SW480 (cell line): ENCODE data around the gene ASB3.
"Not testable (repeated sequence)": the region's sequence is repeated elsewhere in the genome, so short reads cannot be mapped to it uniquely, and the experiment has no call there.

ENCODE experiments used
- DNase-seq: peaks from one replicate; pipeline ENCODE4 v3.0.0-alpha.2; 2016; ENCODE audit warnings: low spot score

The ASB3 gene

GRCh38 chr2:53785366-53785765, 1.4 kb downstream of the ASB3 start:
- no peak for DNase-seq

DNA sequence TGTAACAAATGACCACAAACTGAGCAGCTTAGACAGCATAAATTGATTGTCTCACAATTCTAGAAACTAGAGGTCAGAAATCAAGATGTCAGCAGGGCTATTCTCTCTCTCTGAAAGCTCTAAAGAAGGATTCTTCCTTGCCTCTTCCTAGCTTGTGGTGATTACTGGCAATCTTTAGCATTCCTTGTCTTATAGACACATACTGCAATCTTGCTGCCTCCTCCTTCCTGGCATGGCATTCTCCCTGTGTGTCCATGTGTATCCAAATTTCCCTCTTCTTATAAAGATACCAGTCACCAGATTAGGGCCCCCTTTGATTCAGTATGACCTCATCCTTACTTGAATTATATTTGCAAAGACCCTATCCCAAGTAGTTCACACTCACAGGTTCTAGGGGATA, 2.3 kb downstream of the ASB3 start:
- no peak for DNase-seq

DNA sequence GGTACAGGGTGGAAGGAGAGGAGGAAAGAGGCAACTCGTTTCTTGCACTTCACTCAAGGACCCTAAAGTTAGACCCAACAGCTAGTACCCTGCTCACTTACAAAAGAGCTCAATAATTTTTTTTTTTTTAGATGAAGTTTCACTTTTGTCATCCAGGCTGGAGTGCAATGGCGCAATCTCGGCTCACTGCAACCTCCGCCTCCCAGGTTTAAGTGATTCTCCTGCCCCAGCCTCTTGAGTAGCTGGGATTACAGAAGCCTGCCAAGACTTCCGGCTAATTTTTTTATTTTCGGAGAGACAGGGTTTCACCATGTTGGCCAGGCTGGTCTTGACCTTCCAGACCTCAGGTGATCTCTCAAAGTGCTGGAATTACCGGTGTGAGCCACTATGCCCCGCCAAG, 4.1 kb downstream of the ASB3 start:
- DNase-seq, result no peak

- DNase-seq, result no peak
These were observed 6.7 kb downstream of the ASB3 start for GRCh38 chr2:53780056-53780455.

GRCh38 chr2:53778536-53779162, 8.1 kb downstream of the ASB3 start:
- DNase-seq, result no peak

- no peak for DNase-seq
These were observed 9.6 kb downstream of the ASB3 start for GRCh38 chr2:53777134-53777533.

GRCh38 chr2:53770264-53770663, 16.5 kb downstream of the ASB3 start:
- peak; percentile 44 for DNase-seq

- DNase-seq, result no peak
These were observed 17.3 kb downstream of the ASB3 start for GRCh38 chr2:53769318-53769945.

DNA sequence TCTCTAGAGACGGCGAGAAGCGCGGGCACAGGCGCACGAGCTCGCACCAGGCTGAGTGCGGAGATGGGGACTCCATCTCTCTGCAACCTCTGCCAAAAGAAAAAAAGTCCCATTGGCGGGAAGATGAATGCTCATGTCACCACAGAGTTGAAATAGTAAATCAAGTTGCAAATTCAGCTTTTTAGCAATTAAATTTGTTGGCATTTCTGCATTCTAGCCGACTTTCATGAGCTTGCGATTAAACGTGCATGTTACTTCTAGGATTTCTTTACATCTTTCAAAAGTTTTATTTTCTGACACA, 18.6 kb downstream of the ASB3 start:
- DNase-seq, result no peak

GRCh38 chr2:53767405-53768241, 19.1 kb downstream of the ASB3 start, which contains the start of gene CHAC2:
CHAC2 (plus strand) TSS chr2:53767804; CDS start chr2:53767887, 83 bp downstream.
- peak; percentile 86 for DNase-seq

- DNase-seq, result no peak
These were observed 21.0 kb downstream of the ASB3 start for GRCh38 chr2:53765767-53766166.

DNA sequence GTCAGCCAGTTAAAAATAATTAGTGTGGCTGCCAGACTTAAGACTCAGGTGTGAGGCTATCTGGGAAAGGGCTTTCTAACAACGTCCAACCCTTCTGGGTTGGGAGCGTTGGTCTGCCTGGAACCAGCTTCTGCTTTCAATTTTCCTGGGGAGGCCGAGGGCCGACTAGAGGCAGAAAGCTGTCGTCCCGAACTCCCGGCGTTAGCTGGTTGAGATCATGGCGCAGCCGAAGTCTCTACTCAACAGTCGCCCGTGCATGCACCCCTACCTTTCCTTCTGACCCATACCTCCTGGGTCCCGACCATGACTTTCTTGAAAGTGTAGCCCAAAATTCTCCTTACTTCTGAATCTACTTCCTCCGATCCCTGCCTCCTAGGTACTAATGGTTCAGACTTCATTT, 29.5 kb downstream of the ASB3 start:
- DNase-seq, result not testable (repeated sequence)

- no peak for DNase-seq
These were observed 30.1 kb downstream of the ASB3 start for GRCh38 chr2:53756644-53757043.

GRCh38 chr2:53755121-53755520, 31.6 kb downstream of the ASB3 start:
- DNase-seq, result no peak

- no peak for DNase-seq
These were observed 33.7 kb downstream of the ASB3 start for GRCh38 chr2:53753041-53753440.

DNA sequence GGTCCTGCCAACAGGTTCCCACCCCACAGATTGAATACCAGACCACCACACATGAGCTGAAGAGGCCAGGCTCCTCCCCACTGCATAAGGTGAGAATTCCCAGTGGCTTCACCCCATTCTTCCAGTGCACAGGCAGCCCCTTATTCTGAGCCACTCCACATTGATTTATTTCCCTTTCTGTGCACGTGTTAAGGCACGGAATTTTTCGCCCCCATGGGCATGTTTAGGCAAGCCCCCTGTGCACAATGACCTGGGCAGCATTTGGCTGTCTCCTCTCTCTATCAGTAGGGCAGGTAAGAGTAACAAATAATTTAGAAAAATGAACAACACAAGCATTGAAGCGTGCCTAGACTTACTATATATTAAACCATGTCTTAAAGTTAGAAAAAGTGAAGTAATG, 34.4 kb downstream of the ASB3 start:
- DNase-seq, result no peak

GRCh38 chr2:53751728-53752127, 35.0 kb downstream of the ASB3 start:
- no peak for DNase-seq

- no peak for DNase-seq
These were observed 36.5 kb downstream of the ASB3 start for GRCh38 chr2:53750041-53750768.

GRCh38 chr2:53744395-53745065, 42.2 kb downstream of the ASB3 start:
- no peak for DNase-seq

GRCh38 chr2:53740170-53740569, 46.6 kb downstream of the ASB3 start:
- peak; percentile 28 for DNase-seq

DNA sequence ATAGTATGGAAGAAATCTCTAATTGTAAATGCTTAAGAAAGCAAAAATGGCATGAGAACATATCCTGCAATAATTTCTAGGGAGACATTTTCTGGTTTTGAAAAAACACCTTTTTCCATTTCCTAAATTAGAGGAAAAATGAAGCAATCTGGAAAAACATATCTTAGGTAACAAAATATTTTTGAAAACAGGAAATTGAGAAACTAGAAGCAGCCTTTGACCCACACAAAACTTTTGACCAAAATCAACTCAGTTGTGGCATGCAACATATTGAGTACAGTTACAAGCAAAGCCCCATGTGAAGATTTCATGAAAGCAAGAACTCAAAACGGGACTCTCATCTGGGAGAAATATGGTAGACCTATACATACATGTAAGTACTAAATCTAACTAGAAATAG, 47.7 kb downstream of the ASB3 start:
- no peak for DNase-seq

DNA sequence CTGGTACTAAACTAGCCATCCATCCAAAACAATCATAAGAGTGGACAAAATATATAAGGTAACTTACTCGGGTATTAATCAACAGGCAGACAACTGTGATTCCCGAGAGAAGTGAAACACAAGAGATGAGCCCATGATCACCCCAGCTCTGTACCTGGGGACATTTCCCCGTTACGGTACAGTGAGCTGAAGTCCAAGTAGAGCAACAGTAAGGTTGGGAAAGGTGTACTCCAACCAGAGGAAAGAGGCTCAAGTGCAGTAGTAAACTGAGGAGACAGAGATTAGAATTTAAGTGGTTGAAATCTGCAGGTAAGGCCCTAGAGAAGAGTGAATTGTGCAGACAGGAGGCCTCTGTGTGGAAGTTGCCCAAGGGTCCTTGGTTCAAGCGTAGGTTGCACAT, 49.7 kb downstream of the ASB3 start:
- no peak for DNase-seq
